ENCODE measurements around the gene DNAI2. TPM values are rescaled to one million over a fixed set of nuclear protein-coding genes. Genes with fewer than 3 reads are reported as not detected.

The DNAI2 gene
- total and polyA plus RNA-seq, 8 donors: 0.77 to 6.6 (median 4.1) TPM; not detected in 1

- no peak overlapping the region for H3K27ac ChIP-seq
- intact Hi-C loops (cut with DNase I): loop anchor here in 1 of 2 donors (5.0 kb wide), 1 partner anchor 86 kb away; the partner anchor contains the start of gene TTYH2
- H3K9me3 ChIP-seq: no peaks in the 10 kb centered on the region
- no peaks in the 10 kb centered on the region for H3K36me3 ChIP-seq
- H3K4me3 ChIP-seq: no peak overlapping the region
- no peak for TF ChIP-seq CTCF (IDR thresholded peaks at IDR 0.05)
- DNase-seq (no peak), ATAC-seq (no peak)
- no peaks in the 10 kb centered on the region for H3K4me1 ChIP-seq
- H3K27me3 ChIP-seq: peaks cover 0 to 23% of the 10 kb centered on the region in 2 donors
Measured at GRCh38 chr17:74298778-74299177, 24.7 kb downstream of the DNAI2 start.

- H3K27me3 ChIP-seq: peaks cover 0 to 23% of the 10 kb centered on the region in 2 donors
- H3K4me3 ChIP-seq: no peak overlapping the region
- H3K4me1 ChIP-seq: no peaks in the 10 kb centered on the region
- DNase-seq (no peak), ATAC-seq (no peak)
- H3K36me3 ChIP-seq: no peaks in the 10 kb centered on the region
- no peak for TF ChIP-seq CTCF (IDR thresholded peaks at IDR 0.05)
- intact Hi-C loops (cut with DNase I): loop anchor here in 1 of 2 donors (5.0 to 10.0 kb wide), 2 partner anchors 55 to 87 kb away; partner anchors contain the start of gene TTYH2
- no peaks in the 10 kb centered on the region for H3K9me3 ChIP-seq
- no peak overlapping the region for H3K27ac ChIP-seq
Measured at GRCh38 chr17:74299226-74300009, 25.4 kb downstream of the DNAI2 start.

GRCh38 chr17:74303305-74303704 is 29.3 kb downstream of the DNAI2 start:
- intact Hi-C loops (cut with DNase I): loop anchor here in 1 of 2 donors (10.0 kb wide), 1 partner anchor 51 kb away; no protein-coding TSS in a partner anchor
- Histone ChIP-seq H3K9me3 (peaks cover 0 to 15% of the 10 kb centered on the region in 2 donors), H3K4me1 (peaks cover 0 to 2% of the 10 kb centered on the region in 2 donors), H3K36me3 (no peaks in the 10 kb centered on the region), H3K4me3 (no peak overlapping the region), H3K27me3 (peaks cover 0 to 21% of the 10 kb centered on the region in 2 donors), H3K27ac (no peak overlapping the region)
- ATAC-seq: no peak
- no peak for DNase-seq
- TF ChIP-seq CTCF (IDR thresholded peaks at IDR 0.05): no peak

- H3K36me3 ChIP-seq: no peaks in the 10 kb centered on the region
- H3K9me3 ChIP-seq: peaks cover 0 to 15% of the 10 kb centered on the region in 2 donors
- ATAC-seq (no peak), DNase-seq (no peak)
- no peak overlapping the region for H3K27ac ChIP-seq
- no peak overlapping the region for H3K4me3 ChIP-seq
- peaks cover 0 to 3% of the 10 kb centered on the region in 2 donors for H3K4me1 ChIP-seq
- intact Hi-C loops (cut with DNase I): loop anchor here in 1 of 2 donors (10.0 kb wide), 1 partner anchor 51 kb away; no protein-coding TSS in a partner anchor
- peaks cover 0 to 30% of the 10 kb centered on the region in 2 donors for H3K27me3 ChIP-seq
- no peak for TF ChIP-seq CTCF (IDR thresholded peaks at IDR 0.05)
Measured at GRCh38 chr17:74304184-74304583, 30.1 kb downstream of the DNAI2 start.
